ENCODE measurements around the gene ZNF860.

ZNF860 gene

DNA sequence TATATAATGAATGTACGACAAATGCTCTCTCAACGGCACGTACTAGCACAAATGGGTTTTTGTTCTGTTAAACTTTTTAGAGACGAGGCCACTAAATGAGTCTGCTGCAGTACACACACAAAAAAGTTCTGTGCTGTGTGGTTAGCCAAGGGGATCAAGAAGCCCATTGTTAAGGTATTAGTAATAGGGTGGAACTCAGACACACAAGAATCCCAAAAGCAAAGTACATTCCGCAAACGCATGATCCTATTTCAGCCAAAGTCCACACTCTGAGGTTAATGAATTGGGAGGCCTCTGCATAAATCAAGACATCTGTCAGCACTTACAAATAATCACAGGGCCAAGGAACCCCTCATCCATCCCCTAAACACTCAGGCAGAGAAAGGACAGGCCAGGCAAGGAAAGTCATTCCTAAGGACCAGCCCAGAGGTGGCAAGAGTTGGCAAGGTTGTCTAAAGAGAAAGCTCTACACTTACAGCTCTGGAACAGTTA, 12.6 kb upstream of the ZNF860 start:
- no peak for DNase-seq (ENCODE audit: low spot score)
- in situ Hi-C loops (cut with MboI; ENCODE audit: low sequenced_read_pairs, unreplicated experiment): no loop called here
- TF ChIP-seq, protein P1, sequence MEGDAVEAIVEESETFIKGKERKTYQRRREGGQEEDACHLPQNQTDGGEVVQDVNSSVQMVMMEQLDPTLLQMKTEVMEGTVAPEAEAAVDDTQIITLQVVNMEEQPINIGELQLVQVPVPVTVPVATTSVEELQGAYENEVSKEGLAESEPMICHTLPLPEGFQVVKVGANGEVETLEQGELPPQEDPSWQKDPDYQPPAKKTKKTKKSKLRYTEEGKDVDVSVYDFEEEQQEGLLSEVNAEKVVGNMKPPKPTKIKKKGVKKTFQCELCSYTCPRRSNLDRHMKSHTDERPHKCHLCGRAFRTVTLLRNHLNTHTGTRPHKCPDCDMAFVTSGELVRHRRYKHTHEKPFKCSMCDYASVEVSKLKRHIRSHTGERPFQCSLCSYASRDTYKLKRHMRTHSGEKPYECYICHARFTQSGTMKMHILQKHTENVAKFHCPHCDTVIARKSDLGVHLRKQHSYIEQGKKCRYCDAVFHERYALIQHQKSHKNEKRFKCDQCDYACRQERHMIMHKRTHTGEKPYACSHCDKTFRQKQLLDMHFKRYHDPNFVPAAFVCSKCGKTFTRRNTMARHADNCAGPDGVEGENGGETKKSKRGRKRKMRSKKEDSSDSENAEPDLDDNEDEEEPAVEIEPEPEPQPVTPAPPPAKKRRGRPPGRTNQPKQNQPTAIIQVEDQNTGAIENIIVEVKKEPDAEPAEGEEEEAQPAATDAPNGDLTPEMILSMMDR (IDR thresholded peaks at IDR 0.05; ENCODE audit: borderline replicate concordance, control extremely low read depth, extremely low read depth, insufficient read depth, missing control alignments): no peak

- TF ChIP-seq, protein P1 (IDR thresholded peaks at IDR 0.05; ENCODE audit: borderline replicate concordance, control extremely low read depth, extremely low read depth, insufficient read depth, missing control alignments): no peak
- DNase-seq (ENCODE audit: low spot score): no peak
- in situ Hi-C loops (cut with MboI; ENCODE audit: low sequenced_read_pairs, unreplicated experiment): no loop called here
These were observed 9.9 kb upstream of the ZNF860 start for GRCh38 chr3:31971607-31972006.

- in situ Hi-C loops (cut with MboI; ENCODE audit: low sequenced_read_pairs, unreplicated experiment): no loop called here
- no peak for DNase-seq (ENCODE audit: low spot score)
These were observed 8.5 kb upstream of the ZNF860 start for GRCh38 chr3:31973081-31973480.

DNA sequence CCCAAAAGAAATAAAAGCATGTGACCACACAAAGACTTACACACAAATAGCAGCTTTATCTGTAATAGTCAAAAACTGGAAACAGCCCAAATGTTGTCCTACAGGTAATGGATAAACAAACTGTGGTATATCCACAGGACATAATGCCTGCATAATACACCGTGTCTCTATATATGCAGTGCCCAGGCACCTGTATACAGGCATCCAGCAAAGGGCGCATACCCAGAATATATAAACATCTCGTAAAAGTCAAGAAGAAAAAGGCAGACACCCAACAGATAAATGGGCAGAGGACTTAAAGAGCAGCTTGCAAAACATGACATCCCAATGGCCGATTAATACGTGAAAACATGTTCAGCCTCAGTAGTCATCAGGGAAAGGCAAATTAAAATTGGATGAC, 7.7 kb upstream of the ZNF860 start:
- DNase-seq (ENCODE audit: low spot score): no peak
- TF ChIP-seq, protein P1 (IDR thresholded peaks at IDR 0.05; ENCODE audit: borderline replicate concordance, control extremely low read depth, extremely low read depth, insufficient read depth, missing control alignments): no peak
- in situ Hi-C loops (cut with MboI; ENCODE audit: low sequenced_read_pairs, unreplicated experiment): no loop called here

More at GRCh38 chr3:31973081-31973480, 8.5 kb upstream of the ZNF860 start:
- TF ChIP-seq, protein P1 (IDR thresholded peaks at IDR 0.05; ENCODE audit: borderline replicate concordance, control extremely low read depth, extremely low read depth, insufficient read depth, missing control alignments): no peak

DNA sequence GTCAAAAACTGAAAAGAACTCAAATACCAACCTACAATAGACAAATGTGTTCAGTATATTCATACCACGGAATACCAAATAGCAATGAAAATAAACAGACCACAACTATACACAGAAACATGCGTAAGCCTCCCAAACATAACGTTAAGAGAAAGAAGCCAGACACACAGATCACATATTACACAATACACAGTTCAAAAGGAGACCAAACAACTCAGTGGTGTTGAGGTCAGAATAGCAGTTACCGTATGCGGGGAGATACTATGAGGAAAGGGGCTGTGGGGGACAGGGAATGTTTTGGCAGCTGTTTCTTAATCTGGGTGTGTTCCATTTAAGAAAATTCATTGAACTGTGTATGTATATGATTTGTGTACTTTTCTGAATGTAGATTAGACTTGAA, 7.1 kb upstream of the ZNF860 start:
- in situ Hi-C loops (cut with MboI; ENCODE audit: low sequenced_read_pairs, unreplicated experiment): no loop called here
- no peak for DNase-seq (ENCODE audit: low spot score)
- TF ChIP-seq, protein P1 (IDR thresholded peaks at IDR 0.05; ENCODE audit: borderline replicate concordance, control extremely low read depth, extremely low read depth, insufficient read depth, missing control alignments): no peak

DNA sequence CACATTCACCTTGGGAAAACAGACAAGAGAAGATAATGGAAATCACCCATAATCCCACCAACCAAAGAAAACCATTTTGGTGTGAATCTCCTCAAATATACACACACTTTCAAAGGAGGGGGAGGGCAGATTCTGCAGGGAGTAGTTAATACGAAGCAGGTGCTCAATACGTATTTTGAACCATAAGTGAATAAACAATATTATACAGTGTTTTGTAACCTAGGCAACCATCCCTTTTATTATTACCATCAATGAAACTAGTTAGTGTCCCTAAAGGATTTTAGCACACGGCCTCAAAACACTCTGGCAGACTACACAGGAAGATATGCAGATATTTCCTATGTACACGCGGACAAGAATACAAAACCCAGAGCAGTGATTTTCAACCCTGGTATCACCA, 6.6 kb upstream of the ZNF860 start:
- no peak for DNase-seq (ENCODE audit: low spot score)
- in situ Hi-C loops (cut with MboI; ENCODE audit: low sequenced_read_pairs, unreplicated experiment): no loop called here
- TF ChIP-seq, protein P1 (IDR thresholded peaks at IDR 0.05; ENCODE audit: borderline replicate concordance, control extremely low read depth, extremely low read depth, insufficient read depth, missing control alignments): no peak

- in situ Hi-C loops (cut with MboI; ENCODE audit: low sequenced_read_pairs, unreplicated experiment): no loop called here
- TF ChIP-seq, protein P1 (IDR thresholded peaks at IDR 0.05; ENCODE audit: borderline replicate concordance, control extremely low read depth, extremely low read depth, insufficient read depth, missing control alignments): no peak
These were observed 5.2 kb upstream of the ZNF860 start for GRCh38 chr3:31976302-31976701.

More at GRCh38 chr3:31976302-31976701, 5.2 kb upstream of the ZNF860 start:
- no peak for DNase-seq (ENCODE audit: low spot score)

All from GM13976 (cell line).